GM18499 (cell line): ENCODE measurements around the gene ST8SIA2.

ENCODE experiments used
- ATAC-seq: cut with Tn5 transposase; IDR thresholded peaks from one replicate; pipeline ENCODE4 v1.9.1; 2021; ENCODE audit warnings: moderate number of reproducible peaks; ENCODE audit not compliant: insufficient read depth, unreplicated experiment

ST8SIA2 gene

GRCh38 chr15:92394309-92395097 is 822 bp downstream of the ST8SIA2 start:
- ATAC-seq, result no peak

DNA sequence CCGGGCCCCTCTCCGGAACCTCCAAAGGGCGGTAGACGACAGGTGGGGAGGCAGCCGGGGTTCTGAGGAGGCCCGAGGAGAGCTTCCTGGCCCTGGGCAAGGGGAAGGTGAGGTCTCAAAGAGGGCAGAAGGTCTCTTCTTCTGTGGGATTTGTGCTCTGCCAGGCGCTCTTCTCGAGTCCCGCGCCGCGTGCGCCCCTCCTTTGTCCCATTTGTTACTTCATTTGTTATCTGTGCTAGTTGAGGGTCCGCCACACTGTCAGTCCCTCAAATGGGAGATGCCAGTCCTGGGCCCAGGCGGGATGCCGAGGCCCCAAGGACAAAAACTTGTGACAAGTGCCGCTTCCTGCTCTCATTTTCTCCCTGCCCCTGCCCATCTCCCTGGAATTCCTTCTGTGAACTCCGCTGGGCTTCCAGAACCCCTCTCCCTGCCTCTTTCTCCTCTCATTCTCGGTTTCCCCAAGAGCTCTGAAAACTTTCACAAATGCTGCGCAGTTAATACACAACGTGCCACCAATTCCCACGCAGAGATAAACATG is 1.5 kb downstream of the ST8SIA2 start:
- no peak for ATAC-seq

DNA sequence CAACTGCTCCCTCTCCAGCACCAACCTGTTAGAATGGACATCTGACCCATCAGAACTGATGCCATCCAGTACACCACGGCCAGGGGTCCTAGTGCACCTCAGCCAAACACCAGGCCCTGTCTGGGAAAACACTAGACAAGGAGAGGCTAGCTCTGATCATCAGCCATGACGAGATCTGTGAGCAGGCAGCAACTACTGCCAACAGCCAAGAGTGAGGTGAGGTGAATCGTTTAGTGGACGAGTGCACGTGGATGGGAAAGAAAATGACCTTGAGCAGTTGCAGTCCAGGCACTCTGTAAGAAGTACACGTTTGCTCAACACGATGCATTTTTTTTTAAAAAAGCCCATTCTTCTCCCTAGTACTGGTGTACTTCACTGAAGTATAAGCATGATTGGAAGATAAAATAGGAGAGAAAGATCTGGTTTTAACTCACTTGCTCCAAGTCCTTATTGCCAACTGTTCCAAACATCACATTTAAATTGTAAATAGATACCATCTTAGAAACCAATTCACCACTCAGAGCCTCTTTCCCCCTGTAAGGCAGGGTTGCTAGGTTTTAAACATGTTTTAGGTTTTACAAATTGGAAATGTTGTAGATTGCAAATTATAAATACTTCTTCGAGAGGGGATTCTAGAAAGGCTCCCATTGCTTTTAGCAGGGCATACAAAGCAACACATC is 5.7 kb downstream of the ST8SIA2 start:
- ATAC-seq, result no peak

DNA sequence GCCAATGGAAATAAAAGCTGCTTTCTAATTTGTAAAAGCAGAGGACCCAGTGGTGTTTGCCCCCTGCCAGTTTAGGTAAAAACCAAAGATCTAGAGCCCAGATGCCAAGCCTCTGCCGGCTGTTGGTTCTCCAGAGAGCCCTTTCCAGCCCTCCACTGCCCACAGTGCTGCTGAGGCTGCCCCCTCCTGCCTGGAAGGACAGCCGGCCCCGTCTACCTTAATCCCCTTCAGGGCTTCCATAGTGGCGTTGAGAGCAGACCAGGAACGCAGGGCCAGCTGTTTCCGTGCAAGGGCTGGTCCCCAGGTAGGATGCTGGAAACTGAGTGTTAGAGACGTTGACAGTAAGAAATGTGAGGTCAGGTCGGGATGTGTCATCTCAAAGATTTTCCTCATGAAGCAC is 6.9 kb downstream of the ST8SIA2 start:
- ATAC-seq, result no peak

- no peak for ATAC-seq
These were observed 7.5 kb downstream of the ST8SIA2 start for GRCh38 chr15:92400980-92401787.

- ATAC-seq, result no peak
These were observed 9.1 kb downstream of the ST8SIA2 start for GRCh38 chr15:92402751-92403150.

- no peak for ATAC-seq
These were observed 12.3 kb downstream of the ST8SIA2 start for GRCh38 chr15:92405942-92406341.

GRCh38 chr15:92407321-92407720 is 13.6 kb downstream of the ST8SIA2 start:
- ATAC-seq, result no peak

- no peak for ATAC-seq
These were observed 14.2 kb downstream of the ST8SIA2 start for GRCh38 chr15:92407916-92408315.

- ATAC-seq, result no peak
These were observed 15.3 kb downstream of the ST8SIA2 start for GRCh38 chr15:92409006-92409405.

GRCh38 chr15:92409521-92409920 is 15.8 kb downstream of the ST8SIA2 start:
- ATAC-seq, result no peak

GRCh38 chr15:92410537-92410936 is 16.9 kb downstream of the ST8SIA2 start:
- ATAC-seq, result no peak

- ATAC-seq, result no peak
These were observed 17.6 kb downstream of the ST8SIA2 start for GRCh38 chr15:92411256-92411655.

GRCh38 chr15:92413510-92413909 is 19.8 kb downstream of the ST8SIA2 start:
- no peak for ATAC-seq

DNA sequence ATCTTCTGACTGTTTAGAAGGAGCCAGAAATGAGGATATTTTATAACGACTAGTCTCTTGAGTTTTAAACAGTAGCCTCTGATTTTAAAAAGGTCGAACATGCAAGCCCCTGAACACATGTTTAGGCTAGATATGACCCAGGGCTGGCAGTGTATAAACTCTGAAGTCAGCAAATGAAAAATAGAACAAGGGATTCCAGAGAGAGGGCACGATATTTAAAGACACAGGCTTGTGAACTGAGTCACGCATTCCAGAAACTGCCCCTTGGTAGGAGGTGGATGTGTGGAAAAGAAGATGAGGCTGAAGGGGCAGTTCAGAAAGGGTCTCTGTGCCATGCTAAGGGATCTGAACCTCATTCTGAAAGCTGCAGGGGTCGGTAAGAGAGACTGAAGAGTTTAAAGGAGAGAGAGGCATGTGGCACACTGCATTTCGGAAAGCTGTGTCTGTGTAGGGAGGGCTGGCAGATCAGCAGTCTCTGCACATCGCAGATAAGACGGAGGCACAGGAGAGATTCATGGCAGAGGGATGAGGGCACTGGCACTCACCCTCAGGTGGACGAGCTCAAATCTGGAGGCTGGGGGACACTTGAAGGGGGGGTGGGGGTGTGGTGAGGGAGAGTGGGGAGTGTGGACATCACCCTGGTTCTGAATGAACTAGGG is 22.1 kb downstream of the ST8SIA2 start:
- ATAC-seq, result no peak

DNA sequence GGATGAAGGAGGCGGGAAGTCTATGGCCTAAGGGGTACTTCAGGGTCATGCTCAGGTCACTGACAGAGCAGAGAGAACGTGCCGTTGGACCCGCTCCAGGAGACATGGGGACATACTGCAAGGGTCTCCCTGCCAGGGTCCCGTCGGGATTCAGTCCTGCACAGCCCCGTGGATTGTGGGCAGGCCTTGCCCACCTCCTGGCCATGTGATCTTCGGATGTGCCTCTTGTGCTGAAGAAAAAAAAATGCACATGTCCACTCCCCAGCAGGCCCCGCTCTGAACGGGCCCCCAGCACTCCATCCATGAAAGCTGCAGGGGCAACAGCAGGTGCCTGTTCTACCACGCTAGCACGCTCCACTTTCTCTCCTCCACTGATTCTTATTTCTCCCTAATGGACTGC is 22.9 kb downstream of the ST8SIA2 start:
- ATAC-seq, result no peak

GRCh38 chr15:92417716-92418115 is 24.0 kb downstream of the ST8SIA2 start:
- ATAC-seq, result no peak

DNA sequence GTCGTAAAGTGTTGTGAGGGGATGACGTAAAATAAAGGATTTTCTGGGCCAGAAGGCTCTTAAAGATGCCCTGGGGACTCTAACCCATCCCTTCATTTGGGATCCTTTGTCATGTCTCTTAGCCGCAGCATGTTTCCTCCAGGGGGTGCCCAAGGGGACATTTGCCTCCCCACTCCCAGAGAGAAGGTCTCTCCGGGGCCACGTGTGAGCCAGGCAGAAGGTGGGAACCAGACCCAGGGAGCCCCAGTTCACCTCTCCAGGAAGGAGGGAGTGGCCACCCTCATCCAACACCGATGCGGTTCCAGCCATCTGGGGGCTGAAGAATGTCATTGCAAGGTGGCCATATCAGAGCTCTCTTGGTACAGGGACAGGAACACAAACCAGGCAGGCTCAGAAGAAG is 25.2 kb downstream of the ST8SIA2 start:
- ATAC-seq, result no peak

GRCh38 chr15:92421976-92422375 is 28.3 kb downstream of the ST8SIA2 start:
- ATAC-seq, result no peak

- no peak for ATAC-seq
These were observed 32.0 kb downstream of the ST8SIA2 start for GRCh38 chr15:92425578-92426225.
